ENCODE data around the gene DGCR8.

The DGCR8 gene

DNA sequence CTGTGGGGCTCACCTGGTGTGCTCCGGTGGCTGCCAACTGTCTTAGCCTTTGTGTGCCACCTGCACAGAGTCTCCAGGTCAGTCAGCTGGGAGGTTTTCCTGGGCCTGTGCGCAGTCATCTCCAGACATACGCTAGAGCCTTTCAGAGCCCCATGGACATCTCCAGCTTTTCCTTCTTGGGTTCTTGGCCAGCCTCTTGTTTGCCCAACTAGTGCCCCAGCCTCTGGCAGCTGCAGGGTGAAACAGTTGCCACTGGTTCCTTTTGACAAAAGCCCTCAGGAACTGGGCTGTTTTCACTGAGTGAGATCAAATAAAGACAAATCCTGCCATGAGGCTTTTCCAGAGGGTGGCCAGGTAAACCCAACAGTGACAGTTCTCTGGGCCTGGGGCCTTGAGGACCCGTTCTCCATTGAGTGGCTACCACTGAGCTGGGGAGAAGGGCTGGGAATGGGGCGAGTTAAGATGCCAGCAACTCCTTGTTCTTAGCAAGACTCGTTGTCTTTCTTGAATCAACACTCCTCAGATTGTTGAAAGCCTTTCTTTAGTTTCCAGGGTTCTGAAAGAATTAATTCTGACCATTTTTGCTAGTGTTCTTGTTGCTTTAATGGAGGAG lies 19.2 kb downstream of the DGCR8 start:
- CTCF ChIA-PET = interaction anchor here (1.0 to 1.1 kb wide), 2 partner anchors 13 to 14 kb away, joined by 3 to 4 read pairs; no protein-coding TSS in a partner anchor
- no peak overlapping the region for H3K4me3 ChIP-seq (ENCODE audit: low read depth, low read length)
- POLR2A ChIA-PET = interaction anchor here (0.5 to 0.7 kb wide), 2 partner anchors 9 to 69 kb away, joined by 3 to 4 read pairs; no protein-coding TSS in a partner anchor
- TF ChIP-seq CTCF (IDR thresholded peaks at IDR 0.05; ENCODE audit: insufficient read depth, low read length, missing control alignments) = no peak
- no peak for DNase-seq (ENCODE audit: low read depth, low spot score)

- H3K4me3 ChIP-seq (ENCODE audit: low read depth, low read length) = no peak overlapping the region
- no peak for DNase-seq (ENCODE audit: low read depth, low spot score)
- no peak for TF ChIP-seq CTCF (IDR thresholded peaks at IDR 0.05; ENCODE audit: insufficient read depth, low read length, missing control alignments)
- CTCF ChIA-PET = interaction anchor here (0.7 to 2.2 kb wide), 3 partner anchors 9 to 216 kb away, joined by 3 to 7 read pairs (median 5); no protein-coding TSS in a partner anchor
- POLR2A ChIA-PET = interaction anchor here (1.0 kb wide), 1 partner anchor 15 kb away, joined by 3 read pairs; the partner anchor contains the start of gene TRMT2A
These were observed 21.6 kb downstream of the DGCR8 start for GRCh38 chr22:20101638-20102037.

GRCh38 chr22:20102203-20102780 lies 22.3 kb downstream of the DGCR8 start:
- CTCF ChIA-PET = interaction anchor here (0.7 to 2.2 kb wide), 4 partner anchors 8 to 216 kb away, joined by 3 to 7 read pairs (median 4); no protein-coding TSS in a partner anchor

GRCh38 chr22:20105456-20106204 lies 25.6 kb downstream of the DGCR8 start:
- ChIA-PET CTCF (interaction anchor here (0.7 to 1.1 kb wide), 2 partner anchors 14 to 157 kb away, joined by 3 to 4 read pairs; no protein-coding TSS in a partner anchor), POLR2A (no interaction called here)
- no peak for TF ChIP-seq CTCF (IDR thresholded peaks at IDR 0.05; ENCODE audit: insufficient read depth, low read length, missing control alignments)
- H3K4me3 ChIP-seq (ENCODE audit: low read depth, low read length) = no peak overlapping the region
- DNase-seq (ENCODE audit: low read depth, low spot score) = no peak

More at GRCh38 chr22:20102203-20102780, 22.3 kb downstream of the DGCR8 start:
- no peak for TF ChIP-seq CTCF (IDR thresholded peaks at IDR 0.05; ENCODE audit: insufficient read depth, low read length, missing control alignments)
- POLR2A ChIA-PET = no interaction called here
- no peak overlapping the region for H3K4me3 ChIP-seq (ENCODE audit: low read depth, low read length)
- DNase-seq (ENCODE audit: low read depth, low spot score) = no peak

DNA sequence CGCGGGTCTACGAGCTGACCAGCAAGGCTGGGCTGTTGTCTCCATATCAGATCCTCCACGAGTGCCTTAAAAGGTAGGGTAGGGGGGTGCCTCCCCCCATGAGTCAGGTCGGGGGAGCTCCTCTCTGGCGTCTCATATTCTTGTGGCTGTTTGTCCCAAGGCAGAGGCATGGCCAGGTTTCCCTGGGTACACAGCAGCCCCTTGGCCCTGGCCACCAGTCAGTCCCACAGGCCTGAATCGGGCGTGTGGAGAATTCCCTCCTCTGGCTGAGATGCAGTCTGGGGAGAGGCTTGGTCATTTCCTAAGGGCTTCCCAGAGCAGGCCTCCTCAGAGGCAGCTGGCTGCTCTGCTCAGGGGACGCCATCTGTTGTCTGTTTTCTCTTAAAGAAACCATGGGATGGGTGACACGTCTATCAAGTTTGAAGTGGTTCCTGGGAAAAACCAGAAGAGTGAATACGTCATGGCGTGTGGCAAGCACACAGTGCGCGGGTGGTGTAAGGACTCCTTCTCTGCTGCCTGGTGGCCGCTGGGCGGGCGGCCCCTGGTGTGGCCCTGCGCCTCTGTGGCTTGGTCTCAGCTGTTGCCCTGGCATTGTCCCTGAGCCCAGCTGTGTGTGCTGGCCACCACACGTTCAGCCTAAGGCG lies 26.3 kb downstream of the DGCR8 start:
- H3K4me3 ChIP-seq (ENCODE audit: low read depth, low read length) = no peak overlapping the region
- POLR2A ChIA-PET = no interaction called here
- TF ChIP-seq CTCF (IDR thresholded peaks at IDR 0.05; ENCODE audit: insufficient read depth, low read length, missing control alignments) = no peak
- CTCF ChIA-PET = interaction anchor here (0.7 kb wide), 1 partner anchor 138 kb away, joined by 3 read pairs; no protein-coding TSS in a partner anchor
- no peak for DNase-seq (ENCODE audit: low read depth, low spot score)
